Right lobe of liver (tissue), 4 donors: Measurements from ENCODE around the gene HIGD2A.

Experiments used
- POLR2A ChIP-seq: fragments of 450-650 bp; IDR thresholded peaks from one replicate; pipeline ENCODE4 v1.6.1; 2017; ENCODE audit warnings: antibody characterized with exemption, mild to moderate bottlenecking
- TF ChIP-seq, protein P1 (sequence below), 4 donors: fragments of 200-600 bp in 3 of 4; fragments of 450-650 bp in 1 of 4; IDR thresholded peaks; one replicate each; pipeline versions ENCODE4 v1.5.1 to v1.8.0; 2016 to 2022; ENCODE audit warnings: antibody characterized with exemption in 4 of 4, mild to moderate bottlenecking in 2 of 4
- donor health status: DM: no; HTN: no; CAD: no.
- donor health status: DM: no; HTN: no; CAD: no.
- donor health status: DM: no; HTN: yes; CAD: no.

DNA sequence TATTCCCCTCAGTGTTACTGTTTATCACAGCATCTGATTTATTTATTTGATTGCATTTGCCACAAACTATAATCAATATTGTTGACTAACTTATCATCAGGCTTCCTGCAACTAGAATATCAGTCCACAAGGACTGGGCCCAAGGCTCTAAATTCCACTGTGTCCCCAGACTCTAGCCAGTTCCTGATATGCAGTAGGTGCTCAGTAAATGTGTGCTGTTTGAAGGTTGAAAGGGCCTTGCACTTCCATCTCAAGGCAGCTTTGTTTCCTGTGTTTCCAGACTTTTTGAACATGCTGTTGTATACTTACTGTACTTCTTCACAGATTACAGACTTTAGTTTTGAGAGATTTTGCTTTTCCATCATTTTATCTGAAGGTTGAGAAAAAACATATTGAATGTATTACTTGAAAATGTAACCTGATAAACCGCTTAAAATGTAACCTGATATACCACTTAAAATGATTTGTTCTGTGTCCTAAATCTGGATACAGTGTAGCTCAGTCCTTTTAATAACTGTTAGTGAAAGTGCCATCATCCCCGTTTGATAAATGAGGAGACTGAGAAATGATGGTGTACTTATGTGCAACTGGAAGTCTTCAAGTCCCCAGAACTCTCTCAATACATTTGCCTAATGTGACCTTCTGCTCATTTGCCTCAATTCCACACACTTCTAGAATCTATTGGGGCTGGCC is 45.6 kb upstream of the HIGD2A start:
- TF ChIP-seq, protein P1, sequence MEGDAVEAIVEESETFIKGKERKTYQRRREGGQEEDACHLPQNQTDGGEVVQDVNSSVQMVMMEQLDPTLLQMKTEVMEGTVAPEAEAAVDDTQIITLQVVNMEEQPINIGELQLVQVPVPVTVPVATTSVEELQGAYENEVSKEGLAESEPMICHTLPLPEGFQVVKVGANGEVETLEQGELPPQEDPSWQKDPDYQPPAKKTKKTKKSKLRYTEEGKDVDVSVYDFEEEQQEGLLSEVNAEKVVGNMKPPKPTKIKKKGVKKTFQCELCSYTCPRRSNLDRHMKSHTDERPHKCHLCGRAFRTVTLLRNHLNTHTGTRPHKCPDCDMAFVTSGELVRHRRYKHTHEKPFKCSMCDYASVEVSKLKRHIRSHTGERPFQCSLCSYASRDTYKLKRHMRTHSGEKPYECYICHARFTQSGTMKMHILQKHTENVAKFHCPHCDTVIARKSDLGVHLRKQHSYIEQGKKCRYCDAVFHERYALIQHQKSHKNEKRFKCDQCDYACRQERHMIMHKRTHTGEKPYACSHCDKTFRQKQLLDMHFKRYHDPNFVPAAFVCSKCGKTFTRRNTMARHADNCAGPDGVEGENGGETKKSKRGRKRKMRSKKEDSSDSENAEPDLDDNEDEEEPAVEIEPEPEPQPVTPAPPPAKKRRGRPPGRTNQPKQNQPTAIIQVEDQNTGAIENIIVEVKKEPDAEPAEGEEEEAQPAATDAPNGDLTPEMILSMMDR (IDR thresholded peaks at IDR 0.05), result no peak
- no peak for TF ChIP-seq POLR2A
